HUES64 (cell line): ENCODE data around the gene C2CD3.
"Not testable (repeated sequence)": the region's sequence is repeated elsewhere in the genome, so short reads cannot be mapped to it uniquely, and the experiment has no call there.

Experiments used
- H3K27ac ChIP-seq: 2 replicates; pipeline ENCODE4 v1.7.0; 2013; ENCODE audit warnings: low read depth, low read length, inconsistent platforms
- H3K27me3 ChIP-seq: 2 replicates; pipeline ENCODE4 v1.6.1; 2013; ENCODE audit warnings: mild to moderate bottlenecking, low read length; ENCODE audit not compliant: insufficient read depth
- H3K36me3 ChIP-seq: 2 replicates; pipeline ENCODE4 v1.6.1; 2013; ENCODE audit warnings: mild to moderate bottlenecking, low read length; ENCODE audit not compliant: insufficient read depth
- H3K4me1 ChIP-seq: 2 replicates; pipeline ENCODE4 v1.6.1; 2013; ENCODE audit warnings: mild to moderate bottlenecking, low read length, moderate library complexity; ENCODE audit not compliant: insufficient read depth
- H3K4me3 ChIP-seq: 2 replicates; pipeline ENCODE4 v1.5.1; 2013; ENCODE audit warnings: mild to moderate bottlenecking, low read length, moderate library complexity
- H3K9ac ChIP-seq: 2 replicates; pipeline ENCODE4 v1.6.1; 2013; ENCODE audit warnings: mild to moderate bottlenecking, low read depth, low read length
- H3K9me3 ChIP-seq: 2 replicates; pipeline ENCODE4 v1.6.1; 2013; ENCODE audit warnings: low read depth, low read length; ENCODE audit not compliant: insufficient read depth
- WGBS: fragments of 150-250, 120-280 bp; methylation state at CpG from one replicate; pipeline ENCODE4 v1.1.7; 2013; ENCODE audit warnings: missing lambda C conversion rate; 5-methylcytosine and 5-hydroxymethylcytosine counted together

The C2CD3 gene

DNA sequence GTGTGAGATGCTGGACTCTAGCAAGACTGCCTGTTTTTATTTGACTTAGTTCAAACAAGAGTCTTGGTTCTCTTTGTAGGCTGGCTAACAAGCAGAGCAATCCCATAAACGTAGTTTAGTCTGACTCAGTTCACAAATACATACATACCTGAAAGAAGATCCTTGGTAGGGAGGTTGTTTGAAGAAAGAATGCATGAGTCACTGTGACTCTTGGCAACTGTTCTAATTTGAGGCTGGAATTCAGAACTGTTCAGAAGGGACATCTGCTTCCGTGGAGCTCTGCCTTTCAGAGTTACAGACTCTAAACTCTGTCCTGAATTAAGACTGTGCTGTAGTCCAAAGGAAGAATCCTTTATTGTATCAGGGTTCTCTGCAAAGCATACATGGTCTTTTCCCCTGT lies 32.2 kb downstream of the C2CD3 start:
- Histone ChIP-seq H3K36me3 (peaks cover 44% of the 10 kb centered on the region), H3K27ac (peak overlapping the region; percentile 77)

DNA sequence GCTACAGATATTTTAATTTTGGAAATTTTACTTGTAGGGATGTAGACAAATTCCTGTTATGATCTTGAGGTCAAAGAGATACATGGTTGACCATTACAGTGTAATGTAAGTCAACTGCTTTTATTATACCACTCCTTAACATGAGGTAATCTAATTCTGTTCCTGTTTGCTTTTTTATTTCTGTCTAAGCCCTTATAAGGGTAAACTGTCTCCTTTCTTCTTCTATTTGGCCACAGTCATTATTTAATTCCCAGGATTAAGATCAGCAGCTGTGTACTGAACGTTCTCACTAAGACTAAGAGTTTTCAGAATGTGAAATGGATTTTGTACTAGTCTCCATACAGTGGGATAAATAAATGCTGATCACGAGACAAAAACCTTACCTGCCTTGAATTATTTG lies 32.8 kb downstream of the C2CD3 start:
- H3K27me3 ChIP-seq, result no peaks in the 10 kb centered on the region
- no peaks in the 10 kb centered on the region for H3K9me3 ChIP-seq
- peaks cover 36% of the 10 kb centered on the region for H3K4me1 ChIP-seq
- H3K4me3 ChIP-seq, result no peak overlapping the region
- peak overlapping the region; percentile 77 for H3K27ac ChIP-seq
- peak overlapping the region; percentile 17; the same call in 1 of the 2 replicates for H3K9ac ChIP-seq
- 94% methylated on average over 2 of the region's 2 CpGs for WGBS
- peaks cover 49% of the 10 kb centered on the region for H3K36me3 ChIP-seq

More for the DNA sequence above, 32.2 kb downstream of the C2CD3 start:
- WGBS, result 74% methylated on average over 2 of the region's 2 CpGs
- no peaks in the 10 kb centered on the region for H3K27me3 ChIP-seq
- peaks cover 36% of the 10 kb centered on the region for H3K4me1 ChIP-seq
- H3K4me3 ChIP-seq, result no peak overlapping the region
- H3K9me3 ChIP-seq, result no peaks in the 10 kb centered on the region
- H3K9ac ChIP-seq, result peak overlapping the region; percentile 58; the same call in 1 of the 2 replicates

DNA sequence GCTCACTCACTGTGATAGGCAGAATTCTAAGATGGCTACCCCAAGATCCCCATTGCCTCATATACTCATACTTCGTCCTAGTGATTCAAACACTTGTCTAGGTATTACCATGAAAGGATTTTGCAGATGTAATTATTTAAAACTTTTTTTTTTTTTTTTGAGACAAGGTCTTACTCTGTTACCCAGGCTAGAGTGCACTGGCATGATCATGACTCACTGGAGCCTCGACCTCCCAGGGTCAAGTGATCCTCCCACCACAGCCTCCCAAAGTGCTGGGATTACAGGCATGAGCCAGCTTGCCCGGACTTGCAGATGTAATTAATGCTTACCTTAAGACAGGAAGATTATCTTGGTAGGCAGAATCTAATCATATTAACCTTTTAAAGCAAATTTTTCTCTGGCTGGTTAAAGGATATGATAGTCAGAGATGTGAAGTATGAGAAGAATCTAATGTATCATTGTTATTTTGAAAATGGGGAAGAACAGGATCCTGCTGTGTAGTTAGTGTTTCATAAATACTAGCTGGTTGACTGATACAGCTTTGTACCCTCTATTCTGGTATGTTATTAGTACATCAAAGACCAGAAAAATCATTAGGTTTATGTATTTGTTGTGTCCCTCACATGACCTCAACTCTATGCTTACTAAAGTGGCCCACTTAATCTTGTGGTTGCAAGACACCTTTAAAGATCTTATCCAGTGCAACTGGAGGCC lies 35.5 kb downstream of the C2CD3 start:
- Histone ChIP-seq H3K9me3 (peaks cover 6% of the 10 kb centered on the region; the same call in 1 of the 2 replicates), H3K4me3 (no peak overlapping the region), H3K36me3 (peaks cover 75% of the 10 kb centered on the region), H3K4me1 (peaks cover 22% of the 10 kb centered on the region), H3K27me3 (no peaks in the 10 kb centered on the region), H3K27ac (no peak overlapping the region), H3K9ac (no peak overlapping the region)
- WGBS, result 88% methylated on average over 3 of the region's 3 CpGs

DNA sequence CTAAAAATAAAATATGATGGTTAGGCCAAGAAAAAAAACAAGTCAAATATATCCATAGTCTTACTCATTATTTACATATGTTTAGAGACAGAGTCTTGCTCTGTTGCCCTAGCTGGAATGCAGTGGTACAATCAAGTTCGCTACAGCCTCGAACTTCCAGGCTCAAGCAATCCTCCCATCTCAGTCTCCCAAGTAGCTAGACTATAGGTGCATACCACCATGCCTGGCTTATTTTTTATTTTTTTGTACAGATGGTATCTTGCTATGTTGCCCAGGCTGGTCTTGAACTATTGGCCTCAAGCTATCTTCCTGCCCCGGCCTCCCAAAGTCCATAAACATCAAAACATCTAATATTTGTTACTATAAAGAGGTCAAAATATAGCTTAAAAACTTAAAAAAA lies 36.1 kb downstream of the C2CD3 start:
- Histone ChIP-seq H3K36me3 (peaks cover 78% of the 10 kb centered on the region), H3K9ac (no peak overlapping the region), H3K4me3 (no peak overlapping the region), H3K27ac (no peak overlapping the region), H3K27me3 (no peaks in the 10 kb centered on the region), H3K4me1 (peaks cover 18% of the 10 kb centered on the region), H3K9me3 (peaks cover 8% of the 10 kb centered on the region; the same call in 1 of the 2 replicates)
- WGBS, result 93% methylated on average over 2 of the region's 3 CpGs

DNA sequence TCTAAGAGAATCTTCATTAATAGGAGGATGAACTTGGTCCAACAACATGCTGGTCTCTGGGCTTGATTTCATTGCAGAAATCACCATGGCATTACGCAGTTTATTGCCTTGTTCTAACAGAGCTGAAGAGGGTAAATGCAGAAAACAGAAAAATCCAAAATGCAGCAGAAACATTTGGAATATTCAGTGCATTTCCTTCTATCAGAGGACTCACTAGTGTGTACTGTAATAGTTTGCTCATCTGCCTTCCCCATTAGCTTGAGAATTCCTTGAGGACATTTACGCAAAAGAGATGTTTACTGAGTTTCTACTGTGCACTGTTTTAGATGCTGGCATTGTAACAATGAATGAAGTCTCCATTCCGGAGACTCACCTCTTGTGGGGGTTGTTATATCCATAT lies 37.4 kb downstream of the C2CD3 start:
- Histone ChIP-seq H3K9me3 (peaks cover 8% of the 10 kb centered on the region; the same call in 1 of the 2 replicates), H3K36me3 (peaks cover 69% of the 10 kb centered on the region), H3K9ac (no peak overlapping the region), H3K27me3 (no peaks in the 10 kb centered on the region), H3K4me3 (no peak overlapping the region), H3K27ac (no peak overlapping the region), H3K4me1 (peaks cover 7% of the 10 kb centered on the region; the same call in 1 of the 2 replicates)
- over 99% methylated on average over 3 of the region's 3 CpGs for WGBS

DNA sequence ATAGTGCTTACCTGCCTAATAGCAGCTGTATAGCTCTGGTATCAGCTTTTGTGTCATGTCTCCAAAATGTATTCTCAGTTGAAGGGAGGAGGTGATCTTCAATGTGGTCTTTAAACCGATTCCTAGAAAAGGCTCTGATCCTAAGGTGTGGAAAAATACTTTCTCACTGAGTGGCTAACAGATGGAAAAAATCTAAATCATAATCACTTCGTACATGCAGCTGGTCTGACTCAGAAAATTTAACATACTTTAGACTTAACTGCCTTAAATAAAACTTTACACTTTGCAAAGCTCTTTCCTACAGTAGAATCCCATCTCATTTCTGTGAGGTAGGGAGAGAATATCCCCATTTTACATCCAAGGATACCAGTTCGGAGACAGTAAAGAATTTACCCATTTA lies 38.0 kb downstream of the C2CD3 start:
- H3K4me1 ChIP-seq, result peaks cover under 1% of the 10 kb centered on the region; the same call in 1 of the 2 replicates
- H3K9me3 ChIP-seq, result peaks cover 8% of the 10 kb centered on the region; the same call in 1 of the 2 replicates
- no peak overlapping the region for H3K9ac ChIP-seq
- H3K4me3 ChIP-seq, result no peak overlapping the region
- H3K27me3 ChIP-seq, result no peaks in the 10 kb centered on the region
- H3K36me3 ChIP-seq, result peaks cover 68% of the 10 kb centered on the region
- H3K27ac ChIP-seq, result no peak overlapping the region
- WGBS, result 97% methylated on average over 2 of the region's 3 CpGs

DNA sequence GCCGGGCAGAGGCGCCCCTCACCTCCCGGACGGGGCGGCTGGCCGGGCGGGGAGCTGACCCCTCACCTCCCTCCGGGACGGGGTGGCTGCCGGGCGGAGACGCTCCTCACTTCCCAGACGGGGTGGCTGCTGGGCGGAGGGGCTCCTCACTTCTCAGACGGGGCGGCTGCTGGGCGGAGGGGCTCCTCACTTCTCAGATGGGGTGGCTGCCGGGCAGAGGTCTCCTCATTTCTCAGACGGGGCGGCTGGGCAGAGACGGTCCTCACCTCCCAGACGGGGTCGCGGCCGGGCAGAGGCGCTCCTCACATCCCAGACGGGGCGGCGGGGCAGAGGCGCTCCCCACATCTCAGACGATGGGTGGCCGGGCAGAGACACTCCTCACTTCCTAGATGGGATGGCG lies 41.7 kb downstream of the C2CD3 start:
- not testable (repeated sequence) for H3K4me1 ChIP-seq, H3K9me3 ChIP-seq, H3K9ac ChIP-seq, H3K27ac ChIP-seq, H3K27me3 ChIP-seq, H3K4me3 ChIP-seq
- H3K36me3 ChIP-seq, result peaks cover 43% of the 10 kb centered on the region
- 97% methylated on average over 33 of the region's 33 CpGs for WGBS

DNA sequence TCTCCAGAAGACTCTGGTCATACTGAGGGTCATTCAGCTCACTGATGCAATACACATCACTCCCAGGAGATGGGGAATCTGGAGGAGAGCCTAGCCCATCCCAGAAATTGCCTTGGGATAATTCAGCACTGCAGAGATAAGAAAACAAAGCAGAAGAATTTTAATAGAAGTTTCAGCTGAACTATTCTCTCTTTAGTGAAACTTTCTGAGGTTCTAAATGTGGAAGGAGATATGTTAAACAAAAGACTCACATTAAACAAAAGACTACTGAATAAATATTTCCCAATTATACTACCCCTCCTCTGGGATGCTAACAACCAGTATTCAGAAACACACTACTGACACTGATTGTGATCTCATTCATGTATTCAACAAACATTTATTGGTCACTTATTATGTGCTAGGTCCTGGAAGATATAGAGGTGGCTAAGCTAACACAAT lies 47.8 kb downstream of the C2CD3 start:
- H3K9ac ChIP-seq, result no peak overlapping the region
- H3K9me3 ChIP-seq, result no peaks in the 10 kb centered on the region
- H3K27ac ChIP-seq, result no peak overlapping the region
- H3K4me3 ChIP-seq, result no peak overlapping the region
- peaks cover 6% of the 10 kb centered on the region for H3K36me3 ChIP-seq
- no peaks in the 10 kb centered on the region for H3K4me1 ChIP-seq
- no peaks in the 10 kb centered on the region for H3K27me3 ChIP-seq

DNA sequence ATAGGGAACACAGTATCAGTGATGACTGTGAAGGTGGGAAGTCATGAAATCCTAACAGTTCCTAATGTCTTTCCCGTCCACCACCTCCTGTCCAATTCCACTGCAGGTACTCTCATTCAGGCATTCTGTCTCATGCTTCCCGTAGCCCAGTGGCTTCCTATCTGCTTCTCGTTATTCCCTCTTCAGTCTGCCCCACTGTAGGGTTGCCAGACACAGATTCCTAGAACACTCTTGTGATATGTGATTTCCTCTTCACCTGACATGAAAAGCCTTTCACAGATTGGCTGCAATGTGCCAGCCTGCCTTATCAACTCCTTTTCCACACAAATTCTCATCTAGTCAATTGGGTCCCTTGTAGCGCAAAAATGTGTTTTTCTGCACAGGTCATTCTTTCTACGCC lies 49.0 kb downstream of the C2CD3 start:
- no peaks in the 10 kb centered on the region for H3K4me1 ChIP-seq
- 94% methylated on average over 5 of the region's 5 CpGs for WGBS
- peaks cover 13% of the 10 kb centered on the region for H3K36me3 ChIP-seq
- H3K4me3 ChIP-seq, result no peak overlapping the region
- no peaks in the 10 kb centered on the region for H3K9me3 ChIP-seq
- no peak overlapping the region for H3K27ac ChIP-seq
- H3K27me3 ChIP-seq, result no peaks in the 10 kb centered on the region
- no peak overlapping the region for H3K9ac ChIP-seq

DNA sequence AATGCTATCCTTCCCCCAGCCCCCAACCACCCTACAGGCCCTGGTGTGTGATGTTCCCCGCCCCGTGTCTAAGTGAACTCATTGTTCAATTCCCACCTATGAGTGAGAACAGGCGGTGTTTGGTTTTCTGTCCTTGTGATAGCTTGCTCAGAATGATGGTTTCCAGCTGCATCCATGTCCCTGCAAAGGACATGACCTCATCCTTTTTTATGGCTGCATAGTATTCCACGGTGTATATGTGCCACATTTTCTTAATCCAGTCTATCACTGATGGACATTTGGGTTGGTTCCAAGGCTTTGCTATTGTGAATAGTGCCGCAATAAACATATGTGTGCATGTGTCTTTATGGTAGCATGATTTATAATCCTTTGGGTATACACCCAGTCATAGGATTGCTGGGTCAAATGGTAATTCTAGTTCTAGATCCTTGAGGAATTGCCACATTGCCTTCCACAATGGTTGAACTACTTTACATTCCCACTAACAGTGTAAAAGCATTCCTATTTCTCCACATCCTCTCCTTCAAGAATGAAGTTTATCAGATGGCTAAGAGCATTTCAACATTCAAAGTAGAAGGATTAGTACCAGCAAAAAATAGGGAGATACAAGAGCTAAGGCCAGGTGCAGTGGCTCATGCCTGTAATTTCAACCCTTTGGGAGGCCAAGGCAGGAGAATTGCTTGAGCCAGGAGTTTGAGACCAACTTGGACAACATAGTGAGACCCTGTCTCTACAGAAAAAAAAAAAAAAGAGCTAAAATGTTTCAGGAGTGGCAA lies 50.4 kb downstream of the C2CD3 start:
- not testable (repeated sequence) for H3K27ac ChIP-seq, H3K27me3 ChIP-seq, H3K9me3 ChIP-seq, H3K4me3 ChIP-seq, H3K9ac ChIP-seq, H3K4me1 ChIP-seq
- H3K36me3 ChIP-seq, result peaks cover 21% of the 10 kb centered on the region
- WGBS, result 99% methylated on average over 5 of the region's 5 CpGs

DNA sequence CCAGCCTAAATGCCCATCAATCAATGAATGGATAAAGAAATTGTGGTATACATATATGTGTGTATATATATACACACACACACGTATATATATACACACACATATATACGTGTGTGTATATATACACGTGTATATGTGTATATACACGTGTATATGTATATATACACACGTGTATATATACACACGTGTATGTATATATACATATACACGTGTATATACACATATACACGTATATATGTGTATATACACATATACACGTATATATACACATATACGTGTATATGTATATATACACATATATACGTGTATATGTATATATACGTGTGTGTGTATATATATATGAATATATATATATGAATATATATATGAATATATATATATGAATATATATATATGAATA lies 54.1 kb downstream of the C2CD3 start:
- Histone ChIP-seq H3K4me3 (no peak overlapping the region), H3K27me3 (no peaks in the 10 kb centered on the region), H3K9ac (no peak overlapping the region), H3K9me3 (peaks cover 4% of the 10 kb centered on the region; the same call in 1 of the 2 replicates), H3K36me3 (peaks cover 50% of the 10 kb centered on the region), H3K4me1 (no peaks in the 10 kb centered on the region), H3K27ac (no peak overlapping the region)
- WGBS, result no CpG with 5 or more reads among the region's 12 CpGs
